IMR-90 (cell line): ENCODE results near the gene GRIN2A. TPM values are rescaled to one million over a fixed set of nuclear protein-coding genes. Genes with fewer than 3 reads are reported as not detected.

Source experiments
- ATAC-seq: fragments of 200-7000 bp; cut with Tn5 transposase; 2 replicates; pipeline ENCODE4 v1.9.1; 2020; ENCODE audit warnings: low read depth, mild to moderate bottlenecking, moderate library complexity
- BruUV-seq: library from RNA; stranded (reverse); fragments of 400-500 nt; replicated peaks from 2 replicates; lab custom pipeline; 2021; lab: Mats Ljungman, UMichigan
- CTCF ChIA-PET: fragments of 300-600 bp; formaldehyde crosslinking; extraction: SDS; loops from one replicate; lab custom pipeline; 2021; ENCODE audit warnings: antibody characterized with exemption; lab: Yijun Ruan, JAX
- POLR2A ChIA-PET: fragments of 300-600 bp; sonication (Branson Sonifier 250); formaldehyde crosslinking; loops from one replicate; lab custom pipeline; 2022; ENCODE audit warnings: antibody characterized with exemption; ENCODE audit not compliant: unreplicated experiment; lab: Charles Lee
- DNase-seq: peaks from one replicate; pipeline ENCODE4 v3.0.0; 2013
- H2AFZ ChIP-seq: replicated peaks from 2 replicates; pipeline ENCODE3; 2013; ENCODE audit warnings: low read length, mild to moderate bottlenecking; ENCODE audit not compliant: poor library complexity
- H2AK5ac ChIP-seq: 2 replicates; pipeline ENCODE4 v1.6.1; 2013; ENCODE audit warnings: low read depth, low read length, inconsistent platforms
- H2AK9ac ChIP-seq: replicated peaks from 2 replicates; pipeline ENCODE3; 2013; ENCODE audit warnings: mild to moderate bottlenecking, low read depth, low read length, moderate library complexity; ENCODE audit not compliant: poor library complexity
- H2BK120ac ChIP-seq: 2 replicates; pipeline ENCODE4 v1.6.1; 2013; ENCODE audit warnings: low read depth, low read length, inconsistent platforms
- H2BK15ac ChIP-seq: 3 replicates; pipeline ENCODE4 v1.6.1; 2013; ENCODE audit warnings: low read depth, low read length, inconsistent platforms
- H2BK20ac ChIP-seq: 2 replicates; pipeline ENCODE4 v1.6.1; 2013; ENCODE audit warnings: low read depth, mild to moderate bottlenecking, inconsistent platforms, low read length, moderate library complexity
- H2BK5ac ChIP-seq: 2 replicates; pipeline ENCODE4 v1.6.1; 2013; ENCODE audit warnings: mild to moderate bottlenecking, low read depth, low read length, inconsistent platforms; ENCODE audit not compliant: poor library complexity, severe bottlenecking
- H3K14ac ChIP-seq: replicated peaks from 2 replicates; pipeline ENCODE4 v1.6.1; 2013; ENCODE audit warnings: low read depth, low read length, inconsistent platforms
- H3K18ac ChIP-seq: 2 replicates; pipeline ENCODE4 v1.6.1; 2013; ENCODE audit warnings: low read depth, low read length, control low read depth
- H3K23ac ChIP-seq: 2 replicates; pipeline ENCODE4 v1.6.1; 2013; ENCODE audit warnings: low read depth, low read length, inconsistent platforms
- H3K27ac ChIP-seq: 2 replicates; pipeline ENCODE4 v1.5.1; 2013; ENCODE audit warnings: mild to moderate bottlenecking, control low read depth, low read length; ENCODE audit not compliant: insufficient read depth
- H3K27me3 ChIP-seq: 2 replicates; pipeline ENCODE4 v1.6.1; 2013; ENCODE audit warnings: low read length; ENCODE audit not compliant: control insufficient read depth, insufficient read depth
- H3K36me3 ChIP-seq: 2 replicates; pipeline ENCODE4 v1.6.1; 2013; ENCODE audit warnings: low read length, mixed read lengths; ENCODE audit not compliant: control insufficient read depth, insufficient read depth
- H3K4ac ChIP-seq: 2 replicates; pipeline ENCODE4 v1.6.1; 2013; ENCODE audit warnings: low read depth, low read length, inconsistent platforms
- H3K4me1 ChIP-seq: 2 replicates; pipeline ENCODE4 v1.6.1; 2013; ENCODE audit warnings: low read length, mixed read lengths; ENCODE audit not compliant: control insufficient read depth, insufficient read depth
- H3K4me2 ChIP-seq: 2 replicates; pipeline ENCODE4 v1.6.1; 2013; ENCODE audit warnings: low read depth, mild to moderate bottlenecking, control low read depth, low read length, moderate library complexity
- H3K4me3 ChIP-seq: 2 replicates; pipeline ENCODE4 v1.5.1; 2013; ENCODE audit warnings: low read depth, mild to moderate bottlenecking, control low read depth, low read length, moderate library complexity; ENCODE audit not compliant: insufficient read depth
- H3K56ac ChIP-seq: 2 replicates; pipeline ENCODE4 v1.6.1; 2013; ENCODE audit warnings: low read length, inconsistent platforms; ENCODE audit not compliant: insufficient read depth; ENCODE audit errors: extremely low read depth
- H3K79me1 ChIP-seq, 2 experiments: 2 replicates each; pipeline ENCODE4 v1.6.1; 2013; ENCODE audit warnings: low read length in 2 of 2, inconsistent platforms in 1 of 2, low read depth in 1 of 2
- H3K9ac ChIP-seq: 2 replicates; pipeline ENCODE4 v1.6.1; 2013; ENCODE audit warnings: low read depth, low read length, control low read depth
- H3K9me1 ChIP-seq: 2 replicates; pipeline ENCODE4 v1.6.1; 2013; ENCODE audit warnings: low read length, inconsistent platforms; ENCODE audit not compliant: insufficient read depth
- H3K9me3 ChIP-seq: 2 replicates; pipeline ENCODE4 v1.6.1; 2013; ENCODE audit warnings: low read length; ENCODE audit not compliant: control insufficient read depth, insufficient read depth
- H4K20me1 ChIP-seq: 2 replicates; pipeline ENCODE4 v1.6.1; 2013; ENCODE audit warnings: low read length, inconsistent platforms; ENCODE audit not compliant: insufficient read depth
- H4K5ac ChIP-seq: 2 replicates; pipeline ENCODE4 v1.6.1; 2013; ENCODE audit warnings: mild to moderate bottlenecking, low read depth, low read length, control low read depth
- H4K8ac ChIP-seq, 2 experiments: 2 replicates each; pipeline ENCODE4 v1.6.1; 2013; ENCODE audit warnings: low read depth in 2 of 2, low read length in 2 of 2, control low read depth in 1 of 2, inconsistent platforms in 1 of 2
- H4K91ac ChIP-seq: 2 replicates; pipeline ENCODE4 v1.6.1; 2013; ENCODE audit warnings: low read depth, low read length, inconsistent platforms; ENCODE audit not compliant: insufficient read depth
- BHLHE40 ChIP-seq: fragments of 150-350 bp; IDR thresholded peaks from 2 replicates; pipeline ENCODE4 v1.6.1; 2016; ENCODE audit warnings: mild to moderate bottlenecking, low read depth, low read length
- FOS ChIP-seq: fragments of 150-350 bp; IDR thresholded peaks from 2 replicates; pipeline ENCODE4 v1.6.1; 2016; ENCODE audit warnings: low read depth, low read length
- POLR2A ChIP-seq: IDR thresholded peaks from 2 replicates; pipeline ENCODE4 v1.6.1; 2012; ENCODE audit warnings: mild to moderate bottlenecking, low read depth, low read length
- RAD21 ChIP-seq: IDR thresholded peaks from 2 replicates; pipeline ENCODE4 v1.6.1; 2012; ENCODE audit warnings: low read length, improper control_type of control experiment
- WGBS, 2 experiments: methylation state at CpG; one replicate each; pipeline versions ENCODE4 v1.1.5 to v1.1.7; 2013; ENCODE audit warnings: missing lambda C conversion rate in 2 of 2; ENCODE audit not compliant: insufficient read length in 1 of 2; ENCODE audit errors: extremely low coverage in 2 of 2; 5-methylcytosine and 5-hydroxymethylcytosine counted together
- dilution Hi-C: fragments of 300-500 bp; cut with HindIII; formaldehyde crosslinking; loops from one replicate; pipeline ENCODE4 v1.14.3; 2018; ENCODE audit warnings: low sequenced_read_pairs; ENCODE audit not compliant: unreplicated experiment
- in situ Hi-C: fragments of 300-500 bp; cut with MboI; formaldehyde crosslinking; loops from 3 replicates; pipeline ENCODE4 v1.14.3; 2019; ENCODE audit warnings: low sequenced_read_pairs, inconsistent platforms, mixed read lengths
- intact Hi-C: fragments of 100-400 bp; cut with micrococcal nuclease; formaldehyde crosslinking; loops from 2 replicates; pipeline ENCODE4 v1.10.0; 2022
- polyA plus RNA-seq, 3 experiments: library from polyadenylated mRNA; depleted of rRNA; stranded (reverse); fragments of >200 nt; gene quantifications; 2 replicates each; pipeline ENCODE4 v1.2.3, GENCODE V29; 2012; ENCODE audit warnings: low replicate concordance in 1 of 3
- total RNA-seq: library from RNA; depleted of rRNA; stranded (reverse); fragments of >200 nt; gene quantifications from 2 replicates; pipeline ENCODE4 v1.2.3, GENCODE V29; 2012

Gene GRIN2A
- total and polyA plus RNA-seq, 2 of the 4 experiments (the other 2 are of a cell fraction), result under 0.01 TPM; not detected in 1

DNA sequence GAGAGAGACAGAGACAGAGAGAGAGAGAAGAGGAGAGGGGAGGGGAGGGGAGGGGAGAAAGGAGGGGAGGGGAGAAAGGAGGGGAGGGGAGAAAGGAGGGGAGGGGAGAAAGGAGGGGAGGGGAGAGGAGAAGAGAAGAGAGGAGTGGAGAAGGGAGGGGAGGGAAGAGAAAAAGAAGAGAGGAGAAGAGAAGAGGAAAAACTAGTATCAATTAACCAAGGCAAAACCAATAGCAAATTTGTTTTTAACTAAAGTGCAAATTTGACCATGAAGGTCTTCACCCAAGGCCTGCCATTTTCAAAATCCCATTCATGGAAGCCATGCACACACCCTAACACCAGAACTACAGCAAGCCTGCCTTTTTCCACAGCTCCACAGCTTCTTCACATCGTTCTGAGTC, 16.6 kb downstream of the GRIN2A start:
- no peak overlapping the region for H2BK5ac ChIP-seq
- CTCF ChIA-PET, result no interaction called here
- no peaks in the 10 kb centered on the region for H3K79me1 ChIP-seq
- H3K36me3 ChIP-seq, result no peaks in the 10 kb centered on the region
- no peak overlapping the region for H3K4me3 ChIP-seq
- no peak overlapping the region for H3K9ac ChIP-seq
- no peak overlapping the region for H3K18ac ChIP-seq
- DNase-seq (no peak), ATAC-seq (no peak)
- peaks cover 7% of the 10 kb centered on the region; the same call in 1 of the 2 replicates for H3K9me3 ChIP-seq
- no peak overlapping the region for H2BK120ac ChIP-seq
- H3K4ac ChIP-seq, result no peak overlapping the region
- no peak for TF ChIP-seq POLR2A
- TF ChIP-seq BHLHE40, result no peak
- no peak for TF ChIP-seq RAD21
- no peak for TF ChIP-seq FOS
- no peak overlapping the region for H2AK5ac ChIP-seq
- in situ Hi-C loops, result no loop called here
- intact Hi-C loops, result no loop called here
- H3K23ac ChIP-seq, result no peak overlapping the region
- no peak overlapping the region for H2BK15ac ChIP-seq
- H3K4me2 ChIP-seq, result no peak overlapping the region
- no peak overlapping the region for H3K14ac ChIP-seq
- POLR2A ChIA-PET, result no interaction called here
- H2AFZ ChIP-seq, result no peak overlapping the region
- no peaks in the 10 kb centered on the region for H3K9me1 ChIP-seq
- H3K27ac ChIP-seq, result no peak overlapping the region
- H3K56ac ChIP-seq, result no peak overlapping the region
- no TSS peak for BruUV-seq
- H4K91ac ChIP-seq, result no peak overlapping the region
- no peaks in the 10 kb centered on the region for H3K27me3 ChIP-seq
- no peak overlapping the region for H4K8ac ChIP-seq
- no peak overlapping the region for H2BK20ac ChIP-seq
- dilution Hi-C loops, result no loop called here
- no peaks in the 10 kb centered on the region for H3K4me1 ChIP-seq
- no peak overlapping the region for H2AK9ac ChIP-seq
- no peak overlapping the region for H4K5ac ChIP-seq
- WGBS, 2 experiments, result 0% methylated on average over 1 of the region's 1 CpG; no CpG with 5 or more reads in 1 of the 2 experiments
- no peaks in the 10 kb centered on the region for H4K20me1 ChIP-seq
